Adrenal gland (tissue), 12 donors: ENCODE measurements around the gene SMPD4. TPM values are rescaled to one million over a fixed set of nuclear protein-coding genes. Genes with fewer than 3 reads are reported as not detected.
"Not testable (repeated sequence)": the region's sequence is repeated elsewhere in the genome, so short reads cannot be mapped to it uniquely, and the experiment has no call there.

Source experiments
- DNase-seq, 7 donors: peaks; one replicate each; pipeline ENCODE4 v3.0.0-alpha.2; 2019 to 2020
- H3K27ac ChIP-seq, 5 donors: fragments of 200-600 bp; sonication (generic) in 4 of 5; 1 replicate in 3 of 5; 2 replicates in 2 of 5; pipeline versions ENCODE4 v1.5.1 to v1.8.0; 2016 to 2020; ENCODE audit warnings: mild to moderate bottlenecking in 1 of 5
- H3K27me3 ChIP-seq: fragments of 200-600 bp; 2 replicates; pipeline ENCODE4 v1.8.0; 2021
- H3K36me3 ChIP-seq, 2 donors: fragments of 200-600 bp; replicated peaks in 1 of 2; 1 replicate in 1 of 2; 2 replicates in 1 of 2; pipeline versions ENCODE4 v1.5.1 to v1.8.0; 2018 to 2022
- H3K4me1 ChIP-seq, 2 donors: fragments of 200-600 bp; replicated peaks in 1 of 2; 1 replicate in 1 of 2; 2 replicates in 1 of 2; pipeline versions ENCODE4 v1.5.1 to v1.8.0; 2018 to 2021
- H3K4me3 ChIP-seq, 4 donors: fragments of 200-600 bp; sonication (generic) in 3 of 4; one replicate each; pipeline ENCODE4 v1.5.1; 2016 to 2018
- H3K9me3 ChIP-seq, 3 donors: fragments of 200-600 bp; sonication (generic) in 1 of 3; replicated peaks in 1 of 3; 1 replicate in 2 of 3; 2 replicates in 1 of 3; pipeline versions ENCODE4 v1.5.1 to v1.8.0; 2016 to 2021
- POLR2A ChIP-seq, 2 donors: fragments of 450-650 bp; IDR thresholded peaks; one replicate each; pipeline ENCODE4 v1.6.1; 2017; ENCODE audit warnings: antibody characterized with exemption in 2 of 2, mild to moderate bottlenecking in 2 of 2, moderate library complexity in 1 of 2
- WGBS, 4 donors: extraction: QIAGEN DNeasy Blood & Tissue Kit in 2 of 4; methylation state at CpG; one replicate each; pipeline versions ENCODE4 v1.1.5 to v1.1.7; 2013 to 2017; 5-methylcytosine and 5-hydroxymethylcytosine counted together
- intact Hi-C, 2 donors: fragments of 100-400 bp; cut with DNase I; formaldehyde crosslinking; loops; one replicate each; pipeline versions ENCODE4 v1.14.1 to v1.15.0; 2022 to 2023
- polyA plus RNA-seq, 3 donors: library from polyadenylated mRNA; stranded (reverse); fragments of 200-250 nt in 2 of 3; fragments of 350-450 nt in 1 of 3; fragmentation: Illumina TruSeq in 1 of 3; extraction: RNeasy Lipid Tissue Mini Kit (QIAGEN cat#74804) in 1 of 3; gene quantifications; one replicate each; pipeline ENCODE4 v1.2.3, GENCODE V29; 2013 to 2014
- total RNA-seq, 9 donors: library from RNA; depleted of rRNA in 4 of 9; stranded (reverse); fragments of >200 nt in 4 of 9; fragments of 120-200 nt in 1 of 9; fragmentation: NEBNext Ultra II Directional in 1 of 9; extraction: Animal tissue kit (Norgen Biotek cat#: 25700) in 1 of 9; gene quantifications; one replicate each; pipeline versions ENCODE4 v1.1.0 to v1.2.4, GENCODE V29; 2013 to 2023
- TF ChIP-seq, protein P1 (sequence below), 6 experiments: fragments of 450-650 bp in 4 of 6; fragments of 200-600 bp in 2 of 6; sonication (generic) in 1 of 6; IDR thresholded peaks; 1 replicate in 5 of 6; 2 replicates in 1 of 6; pipeline versions ENCODE4 v1.5.1 to v1.8.0; 2016 to 2021; ENCODE audit warnings: antibody characterized with exemption in 6 of 6, mild to moderate bottlenecking in 2 of 6, moderate library complexity in 1 of 6
- donor health status: healthy with polysubstance abuse.
- donor health status: Bipolar disorder and iron deficiency.
- donor health status: DM: yes; HTN: yes; CAD: no.
- donor health status: DM: no; HTN: no; CAD: no.
- donor health status: DM: no; HTN: no; CAD: no.
- donor health status: DM: yes; HTN: yes; CAD: no.

SMPD4 gene
- total and polyA plus RNA-seq, 12 donors, result 23.7 to 94.4 (median 37.7) TPM

GRCh38 chr2:130165293-130166016 lies 15.9 kb downstream of the SMPD4 start:
- WGBS, 4 donors, result 93 to 97% (median 96%) methylated on average over 8 of the region's 8 CpGs
- Histone ChIP-seq H3K4me3 (no peak overlapping the region), H3K27ac (no peak overlapping the region), H3K36me3 (peaks cover 0 to 68% of the 10 kb centered on the region in 2 donors), H3K9me3 (no peaks in the 10 kb centered on the region), H3K27me3 (no peaks in the 10 kb centered on the region), H3K4me1 (no peaks in the 10 kb centered on the region)
- DNase-seq, result no peak
- intact Hi-C loops, result no loop called here
- no peak for TF ChIP-seq POLR2A (IDR thresholded peaks at IDR 0.05)
- TF ChIP-seq, protein P1, sequence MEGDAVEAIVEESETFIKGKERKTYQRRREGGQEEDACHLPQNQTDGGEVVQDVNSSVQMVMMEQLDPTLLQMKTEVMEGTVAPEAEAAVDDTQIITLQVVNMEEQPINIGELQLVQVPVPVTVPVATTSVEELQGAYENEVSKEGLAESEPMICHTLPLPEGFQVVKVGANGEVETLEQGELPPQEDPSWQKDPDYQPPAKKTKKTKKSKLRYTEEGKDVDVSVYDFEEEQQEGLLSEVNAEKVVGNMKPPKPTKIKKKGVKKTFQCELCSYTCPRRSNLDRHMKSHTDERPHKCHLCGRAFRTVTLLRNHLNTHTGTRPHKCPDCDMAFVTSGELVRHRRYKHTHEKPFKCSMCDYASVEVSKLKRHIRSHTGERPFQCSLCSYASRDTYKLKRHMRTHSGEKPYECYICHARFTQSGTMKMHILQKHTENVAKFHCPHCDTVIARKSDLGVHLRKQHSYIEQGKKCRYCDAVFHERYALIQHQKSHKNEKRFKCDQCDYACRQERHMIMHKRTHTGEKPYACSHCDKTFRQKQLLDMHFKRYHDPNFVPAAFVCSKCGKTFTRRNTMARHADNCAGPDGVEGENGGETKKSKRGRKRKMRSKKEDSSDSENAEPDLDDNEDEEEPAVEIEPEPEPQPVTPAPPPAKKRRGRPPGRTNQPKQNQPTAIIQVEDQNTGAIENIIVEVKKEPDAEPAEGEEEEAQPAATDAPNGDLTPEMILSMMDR (IDR thresholded peaks at IDR 0.05), result no peak

GRCh38 chr2:130162968-130163367 lies 18.4 kb downstream of the SMPD4 start:
- Histone ChIP-seq H3K9me3 (no peaks in the 10 kb centered on the region), H3K27ac (no peak overlapping the region), H3K4me3 (no peak overlapping the region), H3K36me3 (peaks cover 0 to 52% of the 10 kb centered on the region in 2 donors), H3K4me1 (no peaks in the 10 kb centered on the region), H3K27me3 (no peaks in the 10 kb centered on the region)
- no peak for DNase-seq
- 90 to 100% (median 94%) methylated on average over 3 to 9 of the region's 9 CpGs for WGBS, 4 donors
- intact Hi-C loops, result no loop called here
- no peak for TF ChIP-seq POLR2A (IDR thresholded peaks at IDR 0.05)
- TF ChIP-seq, protein P1 (IDR thresholded peaks at IDR 0.05), result no peak

GRCh38 chr2:130162486-130162885 lies 18.9 kb downstream of the SMPD4 start:
- H3K27me3 ChIP-seq, intact Hi-C loops, H3K4me3 ChIP-seq, H3K9me3 ChIP-seq, H3K4me1 ChIP-seq, H3K27ac ChIP-seq, DNase-seq: not testable (repeated sequence)
- peaks cover 0 to 47% of the 10 kb centered on the region in 2 donors for H3K36me3 ChIP-seq
- 94 to 100% (median 97%) methylated on average over 5 to 7 of the region's 7 CpGs for WGBS, 4 donors

DNA sequence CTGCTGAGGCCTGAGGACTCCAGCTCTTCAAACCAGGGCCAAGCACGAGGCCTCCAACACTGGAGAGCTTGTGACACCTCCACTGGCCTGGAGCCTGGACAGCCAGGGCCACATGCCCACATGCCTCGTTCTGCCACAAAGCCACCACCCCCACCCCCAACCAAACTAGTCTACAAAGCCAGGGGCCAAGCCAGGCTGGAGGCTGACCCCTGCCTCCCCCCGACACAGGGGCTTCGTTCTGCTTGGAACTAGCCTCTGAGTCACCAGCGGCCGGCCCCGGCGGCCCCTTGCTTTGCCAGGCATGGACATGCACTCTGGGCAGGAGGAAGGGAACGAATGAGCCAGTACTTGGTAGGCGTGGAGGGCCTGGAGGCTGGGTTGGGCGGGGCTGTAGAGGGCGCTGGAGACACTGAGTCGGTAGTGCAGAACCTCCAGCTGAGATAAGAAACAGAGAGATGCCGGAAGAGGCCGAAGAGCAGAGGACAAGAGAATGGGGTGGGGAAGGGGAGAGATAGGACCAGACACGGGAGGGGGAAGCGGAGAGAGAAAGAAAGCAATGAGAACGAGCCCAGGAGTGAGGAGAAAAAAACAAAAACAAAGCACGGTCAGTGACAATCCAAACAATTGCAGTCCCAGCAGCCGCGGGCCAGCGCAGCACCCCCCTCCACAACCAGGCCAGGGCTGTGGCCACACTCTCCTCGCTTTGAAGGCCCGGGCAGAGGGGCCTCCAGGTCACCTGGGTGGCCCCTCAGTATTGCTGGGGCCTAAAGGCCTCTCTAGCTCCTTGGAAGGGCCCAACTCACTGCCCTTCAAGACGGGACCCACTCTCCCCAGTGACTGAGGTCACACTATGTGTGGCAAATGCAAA lies 20.3 kb downstream of the SMPD4 start:
- H3K9me3 ChIP-seq, H3K27me3 ChIP-seq, H3K4me3 ChIP-seq, H3K27ac ChIP-seq, H3K4me1 ChIP-seq, DNase-seq, intact Hi-C loops: not testable (repeated sequence)
- 80 to 88% (median 84%) methylated on average over 18 to 25 of the region's 25 CpGs for WGBS, 4 donors
- peaks cover 0 to 34% of the 10 kb centered on the region in 2 donors for H3K36me3 ChIP-seq

GRCh38 chr2:130160131-130160530 lies 21.3 kb downstream of the SMPD4 start:
- DNase-seq, result no peak
- no peaks in the 10 kb centered on the region for H3K4me1 ChIP-seq
- no peak overlapping the region for H3K27ac ChIP-seq
- peaks cover 0 to 25% of the 10 kb centered on the region in 2 donors for H3K36me3 ChIP-seq
- H3K9me3 ChIP-seq, result no peaks in the 10 kb centered on the region
- no peak for TF ChIP-seq POLR2A (IDR thresholded peaks at IDR 0.05)
- TF ChIP-seq, protein P1 (IDR thresholded peaks at IDR 0.05), result no peak
- intact Hi-C loops, result no loop called here
- no peak overlapping the region for H3K4me3 ChIP-seq
- 95 to 100% (median 96%) methylated on average over 6 of the region's 6 CpGs for WGBS, 4 donors
- no peaks in the 10 kb centered on the region for H3K27me3 ChIP-seq

GRCh38 chr2:130159376-130159775 lies 22.0 kb downstream of the SMPD4 start:
- 92 to 98% (median 93%) methylated on average over 4 of the region's 4 CpGs for WGBS, 4 donors
- H3K27me3 ChIP-seq, intact Hi-C loops, DNase-seq, H3K4me1 ChIP-seq, H3K9me3 ChIP-seq, H3K27ac ChIP-seq, H3K4me3 ChIP-seq: not testable (repeated sequence)
- H3K36me3 ChIP-seq, result peaks cover 0 to 19% of the 10 kb centered on the region in 2 donors
